ENCODE measurements around the gene PAFAH2.

Gene PAFAH2

GRCh38 chr1:25990702-25991395 is 7.0 kb downstream of the PAFAH2 start:
- no peak overlapping the region for H3K27ac ChIP-seq (ENCODE audit: extremely low read depth, low read depth, low read length)
- POLR2A ChIA-PET: no interaction called here
- H3K4me3 ChIP-seq (ENCODE audit: low read depth, low read length): no peak overlapping the region
- H3K36me3 ChIP-seq (ENCODE audit: control insufficient read depth in 2 of 2, insufficient read depth in 1 of 2, low read length in 2 of 2): peaks cover 0 to 18% of the 10 kb centered on the region in 2 experiments; a peak in 2 of 3 replicates
- CTCF ChIA-PET: interaction anchor here (0.9 to 1.0 kb wide), 2 partner anchors 25 to 95 kb away, joined by 3 read pairs; no protein-coding TSS in a partner anchor
- H3K4me1 ChIP-seq (ENCODE audit: control insufficient read depth, insufficient read depth, low read length): no peaks in the 10 kb centered on the region
- H3K9me3 ChIP-seq (ENCODE audit: control insufficient read depth, insufficient read depth, low read depth, low read length): no peaks in the 10 kb centered on the region
- TF ChIP-seq ZNF416 (tag by site-specific recombination; IDR thresholded peaks at IDR 0.05) (no peak), ZSCAN4 (tag by site-specific recombination; IDR thresholded peaks at IDR 0.05) (no peak), ZNF169 (tag by site-specific recombination; IDR thresholded peaks at IDR 0.05) (no peak), WT1 (tag by site-specific recombination; IDR thresholded peaks at IDR 0.05) (no peak), ZNF621 (tag by site-specific recombination; IDR thresholded peaks at IDR 0.05) (no peak), ZBTB7A (tag by site-specific recombination; IDR thresholded peaks at IDR 0.05; ENCODE audit: low read depth) (no peak), ZNF768 (tag by site-specific recombination; IDR thresholded peaks at IDR 0.05) (no peak), ZNF26 (tag by site-specific recombination; IDR thresholded peaks at IDR 0.05) (no peak), ZNF121 (tag by site-specific recombination; IDR thresholded peaks at IDR 0.05) (no peak), MYNN (tag by site-specific recombination; IDR thresholded peaks at IDR 0.05; ENCODE audit: borderline replicate concordance) (no peak), ZNF138 (tag by site-specific recombination; IDR thresholded peaks at IDR 0.05; ENCODE audit: borderline replicate concordance) (no peak)
- TF ChIP-seq, protein P1, sequence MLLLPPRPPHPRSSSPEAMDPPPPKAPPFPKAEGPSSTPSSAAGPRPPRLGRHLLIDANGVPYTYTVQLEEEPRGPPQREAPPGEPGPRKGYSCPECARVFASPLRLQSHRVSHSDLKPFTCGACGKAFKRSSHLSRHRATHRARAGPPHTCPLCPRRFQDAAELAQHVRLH (tag by site-specific recombination; IDR thresholded peaks at IDR 0.05): no peak
- TF ChIP-seq, protein P2, sequence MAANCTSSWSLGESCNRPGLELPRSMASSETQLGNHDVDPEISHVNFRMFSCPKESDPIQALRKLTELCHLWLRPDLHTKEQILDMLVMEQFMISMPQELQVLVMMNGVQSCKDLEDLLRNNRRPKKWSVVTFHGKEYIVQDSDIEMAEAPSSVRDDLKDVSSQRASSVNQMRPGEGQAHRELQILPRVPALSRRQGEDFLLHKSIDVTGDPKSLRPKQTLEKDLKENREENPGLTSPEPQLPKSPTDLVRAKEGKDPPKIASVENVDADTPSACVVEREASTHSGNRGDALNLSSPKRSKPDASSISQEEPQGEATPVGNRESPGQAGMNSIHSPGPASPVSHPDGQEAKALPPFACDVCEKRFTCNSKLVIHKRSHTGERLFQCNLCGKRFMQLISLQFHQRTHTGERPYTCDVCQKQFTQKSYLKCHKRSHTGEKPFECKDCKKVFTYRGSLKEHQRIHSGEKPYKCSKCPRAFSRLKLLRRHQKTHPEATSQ (tag by site-specific recombination; IDR thresholded peaks at IDR 0.05): no peak

GRCh38 chr1:25990251-25990650 is 7.6 kb downstream of the PAFAH2 start:
- Histone ChIP-seq H3K4me1 (ENCODE audit: control insufficient read depth, insufficient read depth, low read length) (no peaks in the 10 kb centered on the region), H3K9me3 (ENCODE audit: control insufficient read depth, insufficient read depth, low read depth, low read length) (no peaks in the 10 kb centered on the region), H3K27ac (ENCODE audit: extremely low read depth, low read depth, low read length) (no peak overlapping the region), H3K4me3 (ENCODE audit: low read depth, low read length) (no peak overlapping the region), H3K36me3 (ENCODE audit: control insufficient read depth in 2 of 2, insufficient read depth in 1 of 2, low read length in 2 of 2) (peaks cover 0 to 24% of the 10 kb centered on the region in 2 experiments; a peak in 2 of 3 replicates)
- TF ChIP-seq MZF1 (tag by site-specific recombination; IDR thresholded peaks at IDR 0.05; ENCODE audit: borderline replicate concordance): no peak
- TF ChIP-seq ZNF530 (tag by site-specific recombination; IDR thresholded peaks at IDR 0.05; ENCODE audit: low read depth): no peak
- no peak for TF ChIP-seq SCRT1 (tag by site-specific recombination; IDR thresholded peaks at IDR 0.05; ENCODE audit: borderline replicate concordance)
- TF ChIP-seq ZNF624 (tag by site-specific recombination; IDR thresholded peaks at IDR 0.05): no peak
- ChIA-PET POLR2A (no interaction called here), CTCF (interaction anchor here (1.0 kb wide), 1 partner anchor 24 kb away, joined by 3 read pairs; no protein-coding TSS in a partner anchor)
